ENCODE data around the gene AP1M2.

GRCh38 chr19:10603084-10603872 is 16.2 kb upstream of the AP1M2 start:
- TF ChIP-seq, protein P1, sequence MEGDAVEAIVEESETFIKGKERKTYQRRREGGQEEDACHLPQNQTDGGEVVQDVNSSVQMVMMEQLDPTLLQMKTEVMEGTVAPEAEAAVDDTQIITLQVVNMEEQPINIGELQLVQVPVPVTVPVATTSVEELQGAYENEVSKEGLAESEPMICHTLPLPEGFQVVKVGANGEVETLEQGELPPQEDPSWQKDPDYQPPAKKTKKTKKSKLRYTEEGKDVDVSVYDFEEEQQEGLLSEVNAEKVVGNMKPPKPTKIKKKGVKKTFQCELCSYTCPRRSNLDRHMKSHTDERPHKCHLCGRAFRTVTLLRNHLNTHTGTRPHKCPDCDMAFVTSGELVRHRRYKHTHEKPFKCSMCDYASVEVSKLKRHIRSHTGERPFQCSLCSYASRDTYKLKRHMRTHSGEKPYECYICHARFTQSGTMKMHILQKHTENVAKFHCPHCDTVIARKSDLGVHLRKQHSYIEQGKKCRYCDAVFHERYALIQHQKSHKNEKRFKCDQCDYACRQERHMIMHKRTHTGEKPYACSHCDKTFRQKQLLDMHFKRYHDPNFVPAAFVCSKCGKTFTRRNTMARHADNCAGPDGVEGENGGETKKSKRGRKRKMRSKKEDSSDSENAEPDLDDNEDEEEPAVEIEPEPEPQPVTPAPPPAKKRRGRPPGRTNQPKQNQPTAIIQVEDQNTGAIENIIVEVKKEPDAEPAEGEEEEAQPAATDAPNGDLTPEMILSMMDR (IDR thresholded peaks at IDR 0.05) = no peak
- TF ChIP-seq POLR2A (IDR thresholded peaks at IDR 0.05) (no peak), POLR2AphosphoS5 (IDR thresholded peaks at IDR 0.05) (no peak)

Measured in prostate gland (tissue), 2 donors.